ENCODE data around the gene RASL10A. TPM values are rescaled to one million over a fixed set of nuclear protein-coding genes. Genes with fewer than 3 reads are reported as not detected.
A peak's percentile ranks its signal among the peaks of the same experiment; 100 is the strongest.

RASL10A gene
- total RNA-seq, 1 experiment from 2014 or later = not detected

DNA sequence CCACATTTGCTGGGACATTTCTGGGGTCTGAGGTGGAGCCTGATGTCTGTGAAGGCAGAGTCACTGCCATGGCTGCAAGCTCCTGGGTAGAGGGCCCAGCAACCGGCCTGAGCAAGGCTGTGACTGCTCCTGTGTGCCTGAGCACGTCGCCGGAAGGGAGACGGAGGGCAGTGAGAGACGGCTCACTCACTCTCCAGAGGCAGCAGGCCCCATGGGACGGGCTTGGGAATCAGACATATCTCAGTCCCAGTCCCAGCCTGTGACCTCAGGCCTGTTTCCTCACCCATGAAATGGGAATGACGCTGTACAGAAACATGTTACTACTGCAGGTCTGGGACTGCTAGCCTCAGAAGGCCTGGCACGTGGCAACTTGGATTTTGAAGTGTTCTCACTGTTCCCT, 36.4 kb upstream of the RASL10A start:
- ChIA-PET POLR2A (ENCODE audit: unreplicated experiment) (interaction anchor here (0.5 kb wide), 1 partner anchor 1219 kb away, joined by 3 read pairs; no protein-coding TSS in a partner anchor), CTCF (no interaction called here)
- TF ChIP-seq, protein P1, sequence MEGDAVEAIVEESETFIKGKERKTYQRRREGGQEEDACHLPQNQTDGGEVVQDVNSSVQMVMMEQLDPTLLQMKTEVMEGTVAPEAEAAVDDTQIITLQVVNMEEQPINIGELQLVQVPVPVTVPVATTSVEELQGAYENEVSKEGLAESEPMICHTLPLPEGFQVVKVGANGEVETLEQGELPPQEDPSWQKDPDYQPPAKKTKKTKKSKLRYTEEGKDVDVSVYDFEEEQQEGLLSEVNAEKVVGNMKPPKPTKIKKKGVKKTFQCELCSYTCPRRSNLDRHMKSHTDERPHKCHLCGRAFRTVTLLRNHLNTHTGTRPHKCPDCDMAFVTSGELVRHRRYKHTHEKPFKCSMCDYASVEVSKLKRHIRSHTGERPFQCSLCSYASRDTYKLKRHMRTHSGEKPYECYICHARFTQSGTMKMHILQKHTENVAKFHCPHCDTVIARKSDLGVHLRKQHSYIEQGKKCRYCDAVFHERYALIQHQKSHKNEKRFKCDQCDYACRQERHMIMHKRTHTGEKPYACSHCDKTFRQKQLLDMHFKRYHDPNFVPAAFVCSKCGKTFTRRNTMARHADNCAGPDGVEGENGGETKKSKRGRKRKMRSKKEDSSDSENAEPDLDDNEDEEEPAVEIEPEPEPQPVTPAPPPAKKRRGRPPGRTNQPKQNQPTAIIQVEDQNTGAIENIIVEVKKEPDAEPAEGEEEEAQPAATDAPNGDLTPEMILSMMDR (conservative IDR thresholded peaks at IDR 0.05) = no peak
- TF ChIP-seq EZH2 (IDR thresholded peaks at IDR 0.05; ENCODE audit: low read depth) = no peak
- Histone ChIP-seq H3K27ac (no peak overlapping the region), H4K20me1 (ENCODE audit: insufficient read depth) (no peaks in the 10 kb centered on the region), H3K36me3 (ENCODE audit: low read depth) (peaks cover 23% of the 10 kb centered on the region), H3F3A (ENCODE audit: insufficient read depth, low read depth) (peaks cover 7% of the 10 kb centered on the region; the same call in 1 of the 2 replicates), H3K79me2 (ENCODE audit: low read depth) (no peaks in the 10 kb centered on the region), H3K27me3 (ENCODE audit: insufficient read depth, low read depth) (no peaks in the 10 kb centered on the region), H3K4me1 (replicated peaks; ENCODE audit: insufficient read depth) (no peaks in the 10 kb centered on the region), H3K4me2 (no peak overlapping the region), H3K9me2 (ENCODE audit: insufficient read depth) (no peaks in the 10 kb centered on the region), H3K9me3 (ENCODE audit: insufficient read depth, low read depth) (no peaks in the 10 kb centered on the region), H3K4me3 (no peak overlapping the region), H2AFZ (no peak overlapping the region)
- no TSS peak for BruUV-seq (replicated peaks)
- intact Hi-C loops (cut with micrococcal nuclease; ENCODE audit: unreplicated experiment) = no loop called here
- no peak for DNase-seq

DNA sequence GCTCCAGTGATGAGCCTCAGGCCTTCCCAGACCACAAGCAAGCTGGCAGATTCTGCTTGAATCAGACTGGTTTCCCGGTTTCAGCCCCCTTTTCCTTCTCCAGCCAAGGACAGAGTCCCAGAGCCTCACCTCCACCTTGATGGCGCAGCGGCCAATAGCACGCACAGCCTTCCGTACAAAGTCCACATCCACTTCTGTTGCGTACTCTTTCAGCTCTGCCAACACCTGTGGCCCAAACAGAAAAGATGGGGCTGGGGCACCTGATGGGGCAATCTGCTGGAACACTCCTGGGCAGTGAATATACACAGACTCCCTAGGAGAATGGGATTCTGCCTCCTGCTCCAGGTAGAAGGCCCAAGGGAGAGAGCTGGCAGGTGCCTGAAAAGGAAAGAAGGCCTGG, 35.5 kb upstream of the RASL10A start:
- TF ChIP-seq, protein P1 (conservative IDR thresholded peaks at IDR 0.05) = no peak
- no peak for TF ChIP-seq EZH2 (IDR thresholded peaks at IDR 0.05; ENCODE audit: low read depth)
- Histone ChIP-seq H2AFZ (no peak overlapping the region), H3K36me3 (ENCODE audit: low read depth) (peaks cover 25% of the 10 kb centered on the region), H3K4me2 (no peak overlapping the region), H3K27ac (no peak overlapping the region), H3K9me3 (ENCODE audit: insufficient read depth, low read depth) (no peaks in the 10 kb centered on the region), H3K4me3 (no peak overlapping the region), H4K20me1 (ENCODE audit: insufficient read depth) (no peaks in the 10 kb centered on the region), H3K27me3 (ENCODE audit: insufficient read depth, low read depth) (no peaks in the 10 kb centered on the region), H3K4me1 (replicated peaks; ENCODE audit: insufficient read depth) (no peaks in the 10 kb centered on the region), H3K79me2 (ENCODE audit: low read depth) (no peaks in the 10 kb centered on the region), H3F3A (ENCODE audit: insufficient read depth, low read depth) (peaks cover 10% of the 10 kb centered on the region; the same call in 1 of the 2 replicates), H3K9me2 (ENCODE audit: insufficient read depth) (no peaks in the 10 kb centered on the region)
- ChIA-PET CTCF (no interaction called here), POLR2A (ENCODE audit: unreplicated experiment) (no interaction called here)
- intact Hi-C loops (cut with micrococcal nuclease; ENCODE audit: unreplicated experiment) = no loop called here
- no peak for DNase-seq
- BruUV-seq (replicated peaks) = no TSS peak

DNA sequence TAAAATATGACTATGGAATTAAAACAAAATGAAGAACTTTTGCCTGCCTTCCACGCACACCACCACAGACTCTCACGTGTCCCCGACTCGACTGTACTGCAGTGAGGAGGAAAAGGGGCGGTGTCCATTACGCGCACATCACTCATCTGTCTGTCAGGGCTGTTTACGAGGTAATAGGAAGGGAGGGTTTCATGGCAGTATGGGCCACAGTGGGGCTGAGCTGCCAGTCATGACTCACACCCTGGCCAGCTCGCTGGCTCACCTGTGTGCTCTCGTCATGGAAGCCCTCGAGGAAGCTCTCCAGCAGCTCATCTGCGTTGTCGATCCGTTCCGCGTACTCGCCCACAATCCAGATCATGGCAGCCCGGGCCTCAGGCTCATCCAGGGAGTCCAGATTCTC, 33.5 kb upstream of the RASL10A start:
- H3F3A ChIP-seq (ENCODE audit: insufficient read depth, low read depth) = peaks cover 28% of the 10 kb centered on the region; the same call in 1 of the 2 replicates
- H4K20me1 ChIP-seq (ENCODE audit: insufficient read depth) = no peaks in the 10 kb centered on the region; the same call in 1 of the 2 replicates
- DNase-seq = peak; percentile 70 to 71

More for the DNA sequence above, 33.5 kb upstream of the RASL10A start:
- H3K9me2 ChIP-seq (ENCODE audit: insufficient read depth) = no peaks in the 10 kb centered on the region
- intact Hi-C loops (cut with micrococcal nuclease; ENCODE audit: unreplicated experiment) = no loop called here
- no peaks in the 10 kb centered on the region for H3K9me3 ChIP-seq (ENCODE audit: insufficient read depth, low read depth)
- BruUV-seq (replicated peaks) = no TSS peak
- H3K79me2 ChIP-seq (ENCODE audit: low read depth) = no peaks in the 10 kb centered on the region
- peaks cover 20% of the 10 kb centered on the region for H3K4me1 ChIP-seq (replicated peaks; ENCODE audit: insufficient read depth)
- no peak overlapping the region for H2AFZ ChIP-seq
- H3K4me3 ChIP-seq = no peak overlapping the region
- ChIA-PET POLR2A (ENCODE audit: unreplicated experiment) (no interaction called here), CTCF (interaction anchor here (0.6 kb wide), 1 partner anchor 143 kb away, joined by 4 read pairs; no protein-coding TSS in a partner anchor)
- no peak overlapping the region for H3K27ac ChIP-seq
- no peak overlapping the region for H3K4me2 ChIP-seq
- TF ChIP-seq EZH2 (IDR thresholded peaks at IDR 0.05; ENCODE audit: low read depth) = no peak
- TF ChIP-seq, protein P1 (conservative IDR thresholded peaks at IDR 0.05) = no peak
- peaks cover 22% of the 10 kb centered on the region for H3K36me3 ChIP-seq (ENCODE audit: low read depth)
- H3K27me3 ChIP-seq (ENCODE audit: insufficient read depth, low read depth) = no peaks in the 10 kb centered on the region

Measured in PC-9 (cell line).